HL-60 (cell line): ENCODE results near the gene GPR146.

Experiments
- DNase-seq, 2 experiments: peaks; one replicate each; pipeline ENCODE4 v3.0.0-alpha.2; 2010 to 2020; ENCODE audit warnings: low read depth in 1 of 2, low spot score in 1 of 2
- H3K27ac ChIP-seq: fragments of 250-450 bp; sonication (Bioruptor Pico); replicated peaks from 2 replicates; pipeline ENCODE4 v1.5.1; 2020; ENCODE audit warnings: mild to moderate bottlenecking, moderate library complexity
- H3K27me3 ChIP-seq: fragments of 250-450 bp; sonication (Bioruptor Pico); 2 replicates; pipeline ENCODE4 v1.5.1; 2021; ENCODE audit warnings: mild to moderate bottlenecking, moderate library complexity; ENCODE audit not compliant: insufficient read depth, poor library complexity, severe bottlenecking
- H3K4me3 ChIP-seq: replicated peaks from 2 replicates; pipeline ENCODE4 v1.5.1; 2011; ENCODE audit warnings: mild to moderate bottlenecking, control low read depth, low read length; ENCODE audit not compliant: insufficient read depth
- GABPA ChIP-seq: IDR thresholded peaks from 2 replicates; pipeline ENCODE4 v1.6.1; 2012; ENCODE audit warnings: low read depth
- POLR2AphosphoS5 ChIP-seq: IDR thresholded peaks from 2 replicates; pipeline ENCODE4 v1.6.1; 2012; ENCODE audit warnings: low read depth
- SPI1 ChIP-seq: IDR thresholded peaks from 2 replicates; pipeline ENCODE4 v1.6.1; 2012; ENCODE audit warnings: low read depth, mild to moderate bottlenecking, borderline replicate concordance
- TF ChIP-seq, protein P1 (sequence below): IDR thresholded peaks from one replicate; pipeline ENCODE4 v1.5.1; 2011; ENCODE audit warnings: low read length, control low read depth, inconsistent platforms; ENCODE audit not compliant: insufficient read depth
- TF ChIP-seq, protein P2 (sequence below): IDR thresholded peaks from 2 replicates; pipeline ENCODE4 v1.6.1; 2012; ENCODE audit warnings: low read depth; ENCODE audit not compliant: insufficient replicate concordance

The GPR146 gene

DNA sequence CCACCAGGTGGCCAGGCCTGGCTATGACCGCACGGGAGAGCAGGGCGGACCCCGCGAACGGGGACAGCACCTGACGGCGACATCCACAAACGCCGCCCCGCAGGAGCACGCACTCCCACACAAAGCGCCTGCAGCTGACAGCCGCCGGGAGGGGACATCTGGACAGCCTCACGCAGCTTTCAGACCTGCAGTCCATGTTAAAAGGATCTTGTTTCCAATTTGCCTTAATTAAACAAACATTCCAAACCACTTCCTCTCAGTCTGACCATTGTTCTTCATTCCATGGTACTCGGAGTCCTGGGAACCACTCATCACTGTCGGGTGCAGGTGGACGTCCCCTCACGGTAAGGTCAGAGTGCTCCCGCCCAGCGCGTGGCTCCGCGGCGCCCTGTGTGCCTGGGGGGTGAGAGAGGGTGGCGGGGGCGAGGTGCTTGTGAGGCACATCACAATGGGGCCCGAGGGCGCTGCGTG is 37.6 kb downstream of the GPR146 start:
- Histone ChIP-seq H3K27ac (no peak overlapping the region), H3K4me3 (no peak overlapping the region), H3K27me3 (no peaks in the 10 kb centered on the region)
- TF ChIP-seq, protein P1, sequence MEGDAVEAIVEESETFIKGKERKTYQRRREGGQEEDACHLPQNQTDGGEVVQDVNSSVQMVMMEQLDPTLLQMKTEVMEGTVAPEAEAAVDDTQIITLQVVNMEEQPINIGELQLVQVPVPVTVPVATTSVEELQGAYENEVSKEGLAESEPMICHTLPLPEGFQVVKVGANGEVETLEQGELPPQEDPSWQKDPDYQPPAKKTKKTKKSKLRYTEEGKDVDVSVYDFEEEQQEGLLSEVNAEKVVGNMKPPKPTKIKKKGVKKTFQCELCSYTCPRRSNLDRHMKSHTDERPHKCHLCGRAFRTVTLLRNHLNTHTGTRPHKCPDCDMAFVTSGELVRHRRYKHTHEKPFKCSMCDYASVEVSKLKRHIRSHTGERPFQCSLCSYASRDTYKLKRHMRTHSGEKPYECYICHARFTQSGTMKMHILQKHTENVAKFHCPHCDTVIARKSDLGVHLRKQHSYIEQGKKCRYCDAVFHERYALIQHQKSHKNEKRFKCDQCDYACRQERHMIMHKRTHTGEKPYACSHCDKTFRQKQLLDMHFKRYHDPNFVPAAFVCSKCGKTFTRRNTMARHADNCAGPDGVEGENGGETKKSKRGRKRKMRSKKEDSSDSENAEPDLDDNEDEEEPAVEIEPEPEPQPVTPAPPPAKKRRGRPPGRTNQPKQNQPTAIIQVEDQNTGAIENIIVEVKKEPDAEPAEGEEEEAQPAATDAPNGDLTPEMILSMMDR, result no peak
- TF ChIP-seq POLR2AphosphoS5 (no peak), SPI1 (no peak), GABPA (no peak)
- TF ChIP-seq, protein P2, sequence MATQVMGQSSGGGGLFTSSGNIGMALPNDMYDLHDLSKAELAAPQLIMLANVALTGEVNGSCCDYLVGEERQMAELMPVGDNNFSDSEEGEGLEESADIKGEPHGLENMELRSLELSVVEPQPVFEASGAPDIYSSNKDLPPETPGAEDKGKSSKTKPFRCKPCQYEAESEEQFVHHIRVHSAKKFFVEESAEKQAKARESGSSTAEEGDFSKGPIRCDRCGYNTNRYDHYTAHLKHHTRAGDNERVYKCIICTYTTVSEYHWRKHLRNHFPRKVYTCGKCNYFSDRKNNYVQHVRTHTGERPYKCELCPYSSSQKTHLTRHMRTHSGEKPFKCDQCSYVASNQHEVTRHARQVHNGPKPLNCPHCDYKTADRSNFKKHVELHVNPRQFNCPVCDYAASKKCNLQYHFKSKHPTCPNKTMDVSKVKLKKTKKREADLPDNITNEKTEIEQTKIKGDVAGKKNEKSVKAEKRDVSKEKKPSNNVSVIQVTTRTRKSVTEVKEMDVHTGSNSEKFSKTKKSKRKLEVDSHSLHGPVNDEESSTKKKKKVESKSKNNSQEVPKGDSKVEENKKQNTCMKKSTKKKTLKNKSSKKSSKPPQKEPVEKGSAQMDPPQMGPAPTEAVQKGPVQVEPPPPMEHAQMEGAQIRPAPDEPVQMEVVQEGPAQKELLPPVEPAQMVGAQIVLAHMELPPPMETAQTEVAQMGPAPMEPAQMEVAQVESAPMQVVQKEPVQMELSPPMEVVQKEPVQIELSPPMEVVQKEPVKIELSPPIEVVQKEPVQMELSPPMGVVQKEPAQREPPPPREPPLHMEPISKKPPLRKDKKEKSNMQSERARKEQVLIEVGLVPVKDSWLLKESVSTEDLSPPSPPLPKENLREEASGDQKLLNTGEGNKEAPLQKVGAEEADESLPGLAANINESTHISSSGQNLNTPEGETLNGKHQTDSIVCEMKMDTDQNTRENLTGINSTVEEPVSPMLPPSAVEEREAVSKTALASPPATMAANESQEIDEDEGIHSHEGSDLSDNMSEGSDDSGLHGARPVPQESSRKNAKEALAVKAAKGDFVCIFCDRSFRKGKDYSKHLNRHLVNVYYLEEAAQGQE, result no peak
- DNase-seq, result no peak

DNA sequence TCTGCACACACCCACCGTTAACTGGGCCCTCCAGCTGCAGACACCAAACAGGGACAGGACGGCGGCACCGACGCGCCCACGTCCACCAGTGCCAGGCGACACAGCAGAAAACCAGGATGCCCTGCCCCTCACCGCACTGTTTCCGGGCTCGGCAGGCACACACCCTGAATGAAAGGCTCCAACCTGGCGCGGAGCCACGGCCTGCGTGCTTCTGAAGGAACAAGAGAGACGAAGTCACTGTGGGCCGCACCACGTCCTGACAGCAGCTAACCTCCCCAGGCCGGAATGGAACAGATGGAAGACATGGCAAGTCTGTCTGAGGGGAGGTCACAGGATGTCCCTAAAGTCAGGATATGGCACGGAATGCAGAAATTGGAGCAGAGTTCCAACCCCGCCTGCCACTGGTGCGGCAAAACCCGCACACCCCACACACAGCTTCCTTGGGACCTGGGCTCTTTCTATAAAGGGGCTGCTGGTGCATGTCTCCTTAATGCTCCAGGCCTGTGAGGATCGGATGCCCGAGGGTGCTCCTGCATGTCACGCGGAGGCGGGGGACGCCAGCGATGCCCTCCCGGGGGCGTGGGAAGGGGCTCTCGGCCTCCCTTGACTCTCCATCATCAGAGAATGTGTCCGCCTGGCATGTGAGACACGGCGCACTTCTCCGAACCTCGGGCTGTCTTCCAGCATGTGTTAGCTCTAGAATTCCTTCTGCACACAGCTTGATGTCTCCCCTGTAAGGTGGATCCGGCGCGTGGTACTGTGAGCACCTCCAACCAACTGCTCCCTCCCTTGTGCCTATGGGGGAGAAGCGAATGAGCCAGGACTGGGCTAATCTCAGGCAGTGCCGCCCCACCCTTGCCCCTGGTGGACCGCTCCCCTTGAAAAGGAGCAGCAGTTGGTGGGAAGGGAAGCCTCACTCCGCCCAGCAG is 39.6 kb downstream of the GPR146 start:
- H3K4me3 ChIP-seq, result no peak overlapping the region
- DNase-seq, result no peak
- TF ChIP-seq SPI1, result no peak
- H3K27me3 ChIP-seq, result no peaks in the 10 kb centered on the region
- no peak overlapping the region for H3K27ac ChIP-seq

DNA sequence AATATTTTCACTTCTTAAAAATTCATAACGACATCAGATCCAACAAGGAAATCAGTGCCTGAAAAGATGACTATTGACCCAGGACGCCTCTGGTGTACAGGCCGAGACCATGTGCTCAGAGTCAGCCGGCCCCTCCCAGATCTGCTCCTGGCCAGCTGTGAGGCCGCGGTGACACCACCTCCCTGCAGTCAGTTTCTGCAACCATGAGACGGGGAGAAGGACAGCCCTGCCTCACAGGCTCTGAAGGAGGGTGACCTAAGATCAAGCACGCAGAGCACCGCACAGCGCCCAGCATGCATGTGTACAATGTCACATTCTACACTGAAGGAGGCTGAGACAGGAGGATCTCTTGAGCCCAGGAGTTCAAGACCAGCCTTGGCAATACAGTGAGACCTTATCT is 40.9 kb downstream of the GPR146 start:
- TF ChIP-seq, protein P1, result no peak
- no peak for TF ChIP-seq POLR2AphosphoS5
- TF ChIP-seq, protein P2, result no peak
- TF ChIP-seq SPI1, result no peak
- TF ChIP-seq GABPA, result no peak
- H3K27ac ChIP-seq, result no peak overlapping the region
- no peak for DNase-seq
- H3K27me3 ChIP-seq, result no peaks in the 10 kb centered on the region
- H3K4me3 ChIP-seq, result no peak overlapping the region

DNA sequence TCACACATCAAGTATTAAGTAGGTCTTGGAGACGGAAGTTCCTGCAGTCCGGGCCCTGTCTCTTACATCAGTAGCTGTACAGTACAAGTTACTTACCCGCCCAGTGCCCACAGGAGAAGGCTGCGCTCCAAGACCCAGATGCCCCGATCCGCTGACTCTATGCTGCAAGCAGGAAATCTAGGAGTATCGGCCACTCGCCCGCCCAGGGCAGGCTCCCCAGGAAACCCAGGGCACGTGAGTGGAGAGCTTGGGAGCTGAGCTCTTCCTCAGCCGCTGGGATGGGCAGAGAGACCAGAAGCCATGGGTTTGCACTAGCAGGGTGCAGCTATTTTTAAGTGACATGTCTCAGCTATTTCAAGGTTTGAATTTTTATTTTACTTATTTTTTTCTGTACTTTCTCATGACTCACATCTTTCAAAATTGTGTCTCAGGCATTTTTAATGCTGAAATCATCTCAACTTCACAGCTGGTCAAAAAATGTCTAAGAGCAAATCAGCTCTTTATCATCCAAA is 41.6 kb downstream of the GPR146 start:
- Histone ChIP-seq H3K27me3 (no peaks in the 10 kb centered on the region), H3K4me3 (no peak overlapping the region), H3K27ac (no peak overlapping the region)
- TF ChIP-seq GABPA (no peak), SPI1 (no peak), POLR2AphosphoS5 (no peak)
- TF ChIP-seq, protein P2, result no peak
- TF ChIP-seq, protein P1, result no peak
- DNase-seq, result no peak
